Measurements from ENCODE around the gene GNRHR. TPM values are rescaled to one million over a fixed set of nuclear protein-coding genes. Genes with fewer than 3 reads are reported as not detected.

Gene GNRHR
- total and polyA plus RNA-seq, 2 experiments from 2014 or later = 0.10 TPM; not detected in 1

DNA sequence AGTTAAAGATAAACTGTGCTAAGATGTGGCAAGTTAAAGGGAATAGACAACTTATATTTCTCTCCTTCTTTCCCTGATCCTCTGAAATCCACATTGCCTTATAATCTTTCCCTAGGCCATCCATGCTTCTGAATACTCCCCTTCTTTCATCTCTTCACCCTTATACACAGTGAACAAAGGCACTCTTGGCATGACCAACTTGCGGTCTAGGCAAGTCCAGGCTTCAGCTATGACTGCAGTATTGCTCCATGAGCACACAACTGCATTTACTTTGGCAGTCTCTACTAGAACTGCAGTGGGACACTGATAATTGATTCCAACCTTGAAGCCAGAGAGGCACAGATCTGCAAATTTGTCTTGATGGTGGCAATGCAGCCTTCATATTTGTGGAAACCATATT lies 29.1 kb downstream of the GNRHR start:
- H3K27ac ChIP-seq (ENCODE audit: low read depth) = no peak overlapping the region
- H3K4me2 ChIP-seq = no peak overlapping the region
- H3K4me1 ChIP-seq (ENCODE audit: insufficient read depth) = no peaks in the 10 kb centered on the region
- no peak for DNase-seq (ENCODE audit: low spot score)
- no peak overlapping the region for H2AFZ ChIP-seq
- H3K27me3 ChIP-seq (ENCODE audit: insufficient read depth) = no peaks in the 10 kb centered on the region
- Mint-ChIP-seq H3K4me1 (peaks cover 25% of the 10 kb centered on the region), H3K27me3 (ENCODE audit: insufficient read depth, low read depth, poor library complexity) (peaks cover 2% of the 10 kb centered on the region), H3K27ac (no peak overlapping the region), H3K9me3 (peaks cover 3% of the 10 kb centered on the region; the same call in 1 of the 3 replicates), H3K36me3 (ENCODE audit: low read depth) (peaks cover 31% of the 10 kb centered on the region), H3K4me3 (no peak overlapping the region)
- no peak for ATAC-seq
- TF ChIP-seq JUNB (IDR thresholded peaks at IDR 0.05; ENCODE audit: unreplicated experiment) (no peak), NANOG (IDR thresholded peaks at IDR 0.05; ENCODE audit: borderline replicate concordance) (no peak), STAT1 (IDR thresholded peaks at IDR 0.05; ENCODE audit: unreplicated experiment) (no peak), POLR2AphosphoS5 (IDR thresholded peaks at IDR 0.05; ENCODE audit: low read depth) (no peak), ZNF331 (CRISPR knock-in tag; IDR thresholded peaks at IDR 0.05; ENCODE audit: low read depth) (no peak), EZH2phosphoT487 (IDR thresholded peaks at IDR 0.05; ENCODE audit: unreplicated experiment) (no peak), CREB1 (CRISPR knock-in tag; IDR thresholded peaks at IDR 0.05; ENCODE audit: low read depth) (no peak), EZH2 (IDR thresholded peaks at IDR 0.05; ENCODE audit: low read depth, unreplicated experiment) (no peak), ZNF114 (CRISPR knock-in tag; IDR thresholded peaks at IDR 0.05) (no peak)
- TF ChIP-seq, protein P1, sequence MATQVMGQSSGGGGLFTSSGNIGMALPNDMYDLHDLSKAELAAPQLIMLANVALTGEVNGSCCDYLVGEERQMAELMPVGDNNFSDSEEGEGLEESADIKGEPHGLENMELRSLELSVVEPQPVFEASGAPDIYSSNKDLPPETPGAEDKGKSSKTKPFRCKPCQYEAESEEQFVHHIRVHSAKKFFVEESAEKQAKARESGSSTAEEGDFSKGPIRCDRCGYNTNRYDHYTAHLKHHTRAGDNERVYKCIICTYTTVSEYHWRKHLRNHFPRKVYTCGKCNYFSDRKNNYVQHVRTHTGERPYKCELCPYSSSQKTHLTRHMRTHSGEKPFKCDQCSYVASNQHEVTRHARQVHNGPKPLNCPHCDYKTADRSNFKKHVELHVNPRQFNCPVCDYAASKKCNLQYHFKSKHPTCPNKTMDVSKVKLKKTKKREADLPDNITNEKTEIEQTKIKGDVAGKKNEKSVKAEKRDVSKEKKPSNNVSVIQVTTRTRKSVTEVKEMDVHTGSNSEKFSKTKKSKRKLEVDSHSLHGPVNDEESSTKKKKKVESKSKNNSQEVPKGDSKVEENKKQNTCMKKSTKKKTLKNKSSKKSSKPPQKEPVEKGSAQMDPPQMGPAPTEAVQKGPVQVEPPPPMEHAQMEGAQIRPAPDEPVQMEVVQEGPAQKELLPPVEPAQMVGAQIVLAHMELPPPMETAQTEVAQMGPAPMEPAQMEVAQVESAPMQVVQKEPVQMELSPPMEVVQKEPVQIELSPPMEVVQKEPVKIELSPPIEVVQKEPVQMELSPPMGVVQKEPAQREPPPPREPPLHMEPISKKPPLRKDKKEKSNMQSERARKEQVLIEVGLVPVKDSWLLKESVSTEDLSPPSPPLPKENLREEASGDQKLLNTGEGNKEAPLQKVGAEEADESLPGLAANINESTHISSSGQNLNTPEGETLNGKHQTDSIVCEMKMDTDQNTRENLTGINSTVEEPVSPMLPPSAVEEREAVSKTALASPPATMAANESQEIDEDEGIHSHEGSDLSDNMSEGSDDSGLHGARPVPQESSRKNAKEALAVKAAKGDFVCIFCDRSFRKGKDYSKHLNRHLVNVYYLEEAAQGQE (IDR thresholded peaks at IDR 0.05; ENCODE audit: unreplicated experiment) = no peak
- TF ChIP-seq, protein P2, sequence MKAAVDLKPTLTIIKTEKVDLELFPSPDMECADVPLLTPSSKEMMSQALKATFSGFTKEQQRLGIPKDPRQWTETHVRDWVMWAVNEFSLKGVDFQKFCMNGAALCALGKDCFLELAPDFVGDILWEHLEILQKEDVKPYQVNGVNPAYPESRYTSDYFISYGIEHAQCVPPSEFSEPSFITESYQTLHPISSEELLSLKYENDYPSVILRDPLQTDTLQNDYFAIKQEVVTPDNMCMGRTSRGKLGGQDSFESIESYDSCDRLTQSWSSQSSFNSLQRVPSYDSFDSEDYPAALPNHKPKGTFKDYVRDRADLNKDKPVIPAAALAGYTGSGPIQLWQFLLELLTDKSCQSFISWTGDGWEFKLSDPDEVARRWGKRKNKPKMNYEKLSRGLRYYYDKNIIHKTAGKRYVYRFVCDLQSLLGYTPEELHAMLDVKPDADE (IDR thresholded peaks at IDR 0.05) = no peak
- TF ChIP-seq, protein P3, sequence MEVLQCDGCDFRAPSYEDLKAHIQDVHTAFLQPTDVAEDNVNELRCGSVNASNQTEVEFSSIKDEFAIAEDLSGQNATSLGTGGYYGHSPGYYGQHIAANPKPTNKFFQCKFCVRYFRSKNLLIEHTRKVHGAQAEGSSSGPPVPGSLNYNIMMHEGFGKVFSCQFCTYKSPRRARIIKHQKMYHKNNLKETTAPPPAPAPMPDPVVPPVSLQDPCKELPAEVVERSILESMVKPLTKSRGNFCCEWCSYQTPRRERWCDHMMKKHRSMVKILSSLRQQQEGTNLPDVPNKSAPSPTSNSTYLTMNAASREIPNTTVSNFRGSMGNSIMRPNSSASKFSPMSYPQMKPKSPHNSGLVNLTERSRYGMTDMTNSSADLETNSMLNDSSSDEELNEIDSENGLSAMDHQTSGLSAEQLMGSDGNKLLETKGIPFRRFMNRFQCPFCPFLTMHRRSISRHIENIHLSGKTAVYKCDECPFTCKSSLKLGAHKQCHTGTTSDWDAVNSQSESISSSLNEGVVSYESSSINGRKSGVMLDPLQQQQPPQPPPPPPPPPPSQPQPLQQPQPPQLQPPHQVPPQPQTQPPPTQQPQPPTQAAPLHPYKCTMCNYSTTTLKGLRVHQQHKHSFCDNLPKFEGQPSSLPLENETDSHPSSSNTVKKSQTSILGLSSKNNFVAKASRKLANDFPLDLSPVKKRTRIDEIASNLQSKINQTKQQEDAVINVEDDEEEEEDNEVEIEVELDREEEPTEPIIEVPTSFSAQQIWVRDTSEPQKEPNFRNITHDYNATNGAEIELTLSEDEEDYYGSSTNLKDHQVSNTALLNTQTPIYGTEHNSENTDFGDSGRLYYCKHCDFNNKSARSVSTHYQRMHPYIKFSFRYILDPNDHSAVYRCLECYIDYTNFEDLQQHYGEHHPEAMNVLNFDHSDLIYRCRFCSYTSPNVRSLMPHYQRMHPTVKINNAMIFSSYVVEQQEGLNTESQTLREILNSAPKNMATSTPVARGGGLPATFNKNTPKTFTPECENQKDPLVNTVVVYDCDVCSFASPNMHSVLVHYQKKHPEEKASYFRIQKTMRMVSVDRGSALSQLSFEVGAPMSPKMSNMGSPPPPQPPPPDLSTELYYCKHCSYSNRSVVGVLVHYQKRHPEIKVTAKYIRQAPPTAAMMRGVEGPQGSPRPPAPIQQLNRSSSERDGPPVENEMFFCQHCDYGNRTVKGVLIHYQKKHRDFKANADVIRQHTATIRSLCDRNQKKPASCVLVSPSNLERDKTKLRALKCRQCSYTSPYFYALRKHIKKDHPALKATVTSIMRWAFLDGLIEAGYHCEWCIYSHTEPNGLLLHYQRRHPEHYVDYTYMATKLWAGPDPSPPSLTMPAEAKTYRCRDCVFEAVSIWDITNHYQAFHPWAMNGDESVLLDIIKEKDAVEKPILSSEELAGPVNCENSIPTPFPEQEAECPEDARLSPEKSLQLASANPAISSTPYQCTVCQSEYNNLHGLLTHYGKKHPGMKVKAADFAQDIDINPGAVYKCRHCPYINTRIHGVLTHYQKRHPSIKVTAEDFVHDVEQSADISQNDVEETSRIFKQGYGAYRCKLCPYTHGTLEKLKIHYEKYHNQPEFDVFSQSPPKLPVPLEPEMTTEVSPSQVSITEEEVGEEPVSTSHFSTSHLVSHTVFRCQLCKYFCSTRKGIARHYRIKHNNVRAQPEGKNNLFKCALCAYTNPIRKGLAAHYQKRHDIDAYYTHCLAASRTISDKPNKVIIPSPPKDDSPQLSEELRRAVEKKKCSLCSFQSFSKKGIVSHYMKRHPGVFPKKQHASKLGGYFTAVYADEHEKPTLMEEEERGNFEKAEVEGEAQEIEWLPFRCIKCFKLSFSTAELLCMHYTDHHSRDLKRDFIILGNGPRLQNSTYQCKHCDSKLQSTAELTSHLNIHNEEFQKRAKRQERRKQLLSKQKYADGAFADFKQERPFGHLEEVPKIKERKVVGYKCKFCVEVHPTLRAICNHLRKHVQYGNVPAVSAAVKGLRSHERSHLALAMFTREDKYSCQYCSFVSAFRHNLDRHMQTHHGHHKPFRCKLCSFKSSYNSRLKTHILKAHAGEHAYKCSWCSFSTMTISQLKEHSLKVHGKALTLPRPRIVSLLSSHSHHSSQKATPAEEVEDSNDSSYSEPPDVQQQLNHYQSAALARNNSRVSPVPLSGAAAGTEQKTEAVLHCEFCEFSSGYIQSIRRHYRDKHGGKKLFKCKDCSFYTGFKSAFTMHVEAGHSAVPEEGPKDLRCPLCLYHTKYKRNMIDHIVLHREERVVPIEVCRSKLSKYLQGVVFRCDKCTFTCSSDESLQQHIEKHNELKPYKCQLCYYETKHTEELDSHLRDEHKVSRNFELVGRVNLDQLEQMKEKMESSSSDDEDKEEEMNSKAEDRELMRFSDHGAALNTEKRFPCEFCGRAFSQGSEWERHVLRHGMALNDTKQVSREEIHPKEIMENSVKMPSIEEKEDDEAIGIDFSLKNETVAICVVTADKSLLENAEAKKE (CRISPR knock-in tag; IDR thresholded peaks at IDR 0.05) = no peak
- TF ChIP-seq, protein P4, sequence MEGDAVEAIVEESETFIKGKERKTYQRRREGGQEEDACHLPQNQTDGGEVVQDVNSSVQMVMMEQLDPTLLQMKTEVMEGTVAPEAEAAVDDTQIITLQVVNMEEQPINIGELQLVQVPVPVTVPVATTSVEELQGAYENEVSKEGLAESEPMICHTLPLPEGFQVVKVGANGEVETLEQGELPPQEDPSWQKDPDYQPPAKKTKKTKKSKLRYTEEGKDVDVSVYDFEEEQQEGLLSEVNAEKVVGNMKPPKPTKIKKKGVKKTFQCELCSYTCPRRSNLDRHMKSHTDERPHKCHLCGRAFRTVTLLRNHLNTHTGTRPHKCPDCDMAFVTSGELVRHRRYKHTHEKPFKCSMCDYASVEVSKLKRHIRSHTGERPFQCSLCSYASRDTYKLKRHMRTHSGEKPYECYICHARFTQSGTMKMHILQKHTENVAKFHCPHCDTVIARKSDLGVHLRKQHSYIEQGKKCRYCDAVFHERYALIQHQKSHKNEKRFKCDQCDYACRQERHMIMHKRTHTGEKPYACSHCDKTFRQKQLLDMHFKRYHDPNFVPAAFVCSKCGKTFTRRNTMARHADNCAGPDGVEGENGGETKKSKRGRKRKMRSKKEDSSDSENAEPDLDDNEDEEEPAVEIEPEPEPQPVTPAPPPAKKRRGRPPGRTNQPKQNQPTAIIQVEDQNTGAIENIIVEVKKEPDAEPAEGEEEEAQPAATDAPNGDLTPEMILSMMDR (conservative IDR thresholded peaks at IDR 0.05; ENCODE audit: low read depth in 2 of 2) = no peak
- no peaks in the 10 kb centered on the region for H4K20me1 ChIP-seq (replicated peaks; ENCODE audit: insufficient read depth)
- no peaks in the 10 kb centered on the region for H3K79me2 ChIP-seq (replicated peaks; ENCODE audit: insufficient read depth)
- no peaks in the 10 kb centered on the region for H3K36me3 ChIP-seq (ENCODE audit: insufficient read depth)
- H3K9me2 ChIP-seq (ENCODE audit: insufficient read depth) = peaks cover 12% of the 10 kb centered on the region; the same call in 1 of the 2 replicates
- H3K4me3 ChIP-seq = no peak overlapping the region
- H3F3A ChIP-seq (replicated peaks; ENCODE audit: low read depth) = no peaks in the 10 kb centered on the region

Measured in GM23338 (cell line).